ENCODE measurements around the gene SLC15A1.

GRCh38 chr13:98643479-98643878, 109.0 kb downstream of the SLC15A1 start:
- no peak for TF ChIP-seq EZH2phosphoT487 (IDR thresholded peaks at IDR 0.05; ENCODE audit: borderline replicate concordance)
- TF ChIP-seq CTCF (IDR thresholded peaks at IDR 0.05 in 2 of 3, conservative IDR thresholded peaks at IDR 0.05 in 1 of 3; ENCODE audit: borderline replicate concordance in 1 of 3, insufficient read depth in 1 of 3, low read depth in 2 of 3, low read length in 2 of 3): no peak

Measured in HCT116 (cell line).